GM18508 (cell line): ENCODE data around the gene NPHP3.
A peak's percentile ranks its signal among the peaks of the same experiment; 100 is the strongest.

Source experiments
- ATAC-seq: cut with Tn5 transposase; IDR thresholded peaks from one replicate; pipeline ENCODE4 v1.9.1; 2021; ENCODE audit warnings: moderate number of reproducible peaks; ENCODE audit not compliant: insufficient read depth, unreplicated experiment

Gene NPHP3

DNA sequence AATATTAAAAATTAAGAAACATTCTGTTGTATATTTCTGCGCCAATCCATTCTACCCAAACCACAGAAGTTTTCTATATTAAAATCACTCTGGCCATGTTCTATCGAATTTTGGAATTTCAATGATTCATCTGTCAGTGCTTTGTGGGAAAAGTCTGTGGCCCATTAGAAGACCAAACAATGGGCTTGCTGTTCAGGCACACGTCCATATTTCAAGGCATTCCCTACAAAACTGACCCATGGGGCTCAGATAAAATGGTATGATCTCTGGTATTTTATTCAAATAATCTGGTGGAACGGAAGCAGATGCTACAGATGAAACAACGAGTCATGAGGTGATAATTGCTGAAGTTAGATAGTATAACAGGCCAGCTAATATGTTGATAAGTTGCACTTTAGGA is 12.4 kb downstream of the NPHP3 start:
- no peak for ATAC-seq

GRCh38 chr3:132703733-132704132 is 18.5 kb downstream of the NPHP3 start:
- ATAC-seq = no peak

GRCh38 chr3:132695422-132695821 is 26.8 kb downstream of the NPHP3 start:
- ATAC-seq = no peak

GRCh38 chr3:132694991-132695390 is 27.2 kb downstream of the NPHP3 start:
- no peak for ATAC-seq

DNA sequence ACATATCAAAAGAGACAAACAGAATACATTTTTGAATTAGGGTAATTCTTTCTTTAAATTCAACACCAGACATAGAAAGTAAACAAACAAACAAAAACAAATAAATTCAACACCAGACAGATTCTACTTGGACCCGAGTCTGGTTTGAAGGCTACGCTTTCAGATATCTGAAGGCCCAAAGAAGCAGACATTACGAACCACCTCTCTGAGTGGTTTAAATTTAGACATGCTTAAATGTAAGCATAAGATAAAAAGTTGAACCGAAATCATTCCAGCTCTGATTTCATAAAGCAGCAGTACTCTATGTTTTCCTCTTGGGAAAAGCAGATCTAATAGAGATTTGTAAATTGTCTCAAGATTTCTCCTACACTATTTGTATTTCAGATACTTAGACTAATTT is 32.2 kb downstream of the NPHP3 start:
- ATAC-seq = no peak

DNA sequence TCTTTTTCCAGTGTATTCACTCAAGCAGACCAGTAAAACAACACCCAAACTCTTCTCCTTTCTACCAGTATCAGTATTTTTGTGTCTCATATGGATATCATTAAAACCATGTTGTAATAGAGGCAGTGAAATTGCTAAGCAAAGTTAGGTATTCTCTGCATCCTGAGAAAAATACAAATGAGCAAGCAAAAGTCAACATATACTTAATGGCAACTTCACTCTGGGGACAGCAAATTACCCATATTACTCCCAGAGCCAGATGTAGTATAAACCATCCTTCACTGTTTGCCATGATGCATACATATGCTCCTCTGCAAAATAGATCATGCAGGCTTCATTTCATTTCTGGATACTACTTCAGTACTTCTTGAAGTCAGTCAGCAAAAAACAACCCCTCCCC is 40.0 kb downstream of the NPHP3 start:
- no peak for ATAC-seq

- ATAC-seq = no peak
These were observed 40.8 kb downstream of the NPHP3 start for GRCh38 chr3:132681421-132681820.

DNA sequence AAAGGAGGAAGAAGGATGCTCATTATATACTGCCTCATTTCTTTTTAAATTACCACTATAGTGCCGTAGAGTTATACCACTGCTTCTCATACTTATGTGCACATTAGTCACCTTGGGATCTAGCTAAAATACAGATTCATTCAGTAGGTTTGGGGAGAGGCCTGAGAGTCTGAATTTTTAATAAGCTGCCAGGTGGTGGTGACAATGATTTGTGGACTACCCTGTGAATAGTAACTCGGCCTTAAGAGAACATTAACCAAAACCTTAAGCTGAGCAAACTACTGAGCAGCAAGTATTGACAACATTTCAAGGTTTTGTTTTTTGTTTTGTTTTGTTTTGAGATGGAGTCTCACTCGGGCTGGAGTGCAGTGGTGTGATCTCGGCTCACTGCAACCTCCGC is 42.3 kb downstream of the NPHP3 start:
- no peak for ATAC-seq

- no peak for ATAC-seq
These were observed 46.8 kb downstream of the NPHP3 start for GRCh38 chr3:132675408-132675807.

DNA sequence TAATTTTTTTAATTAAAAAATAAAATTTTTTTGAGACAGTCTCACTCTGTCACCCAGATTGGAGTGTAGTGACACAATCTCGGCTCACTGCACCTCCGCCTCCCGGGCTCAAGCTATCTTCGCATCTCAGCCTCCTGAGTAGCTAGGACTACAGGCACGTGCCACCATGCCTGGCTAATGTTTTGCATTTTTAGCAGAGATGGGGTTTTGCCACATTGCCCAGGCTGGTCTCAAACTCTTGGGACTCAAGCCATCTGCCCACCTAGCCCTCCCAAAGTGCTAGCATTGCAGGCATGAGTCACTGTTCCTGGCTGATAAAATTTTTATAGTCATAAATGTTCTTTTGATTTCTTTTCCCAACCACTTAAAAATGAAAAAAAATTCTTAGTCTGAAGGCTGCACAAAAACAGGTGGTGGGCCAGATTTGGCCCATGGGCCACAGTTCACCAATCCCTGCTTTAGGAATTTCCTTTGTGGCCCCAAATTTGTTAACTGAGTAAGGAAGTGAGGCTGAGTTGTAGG is 52.9 kb downstream of the NPHP3 start:
- ATAC-seq = no peak

DNA sequence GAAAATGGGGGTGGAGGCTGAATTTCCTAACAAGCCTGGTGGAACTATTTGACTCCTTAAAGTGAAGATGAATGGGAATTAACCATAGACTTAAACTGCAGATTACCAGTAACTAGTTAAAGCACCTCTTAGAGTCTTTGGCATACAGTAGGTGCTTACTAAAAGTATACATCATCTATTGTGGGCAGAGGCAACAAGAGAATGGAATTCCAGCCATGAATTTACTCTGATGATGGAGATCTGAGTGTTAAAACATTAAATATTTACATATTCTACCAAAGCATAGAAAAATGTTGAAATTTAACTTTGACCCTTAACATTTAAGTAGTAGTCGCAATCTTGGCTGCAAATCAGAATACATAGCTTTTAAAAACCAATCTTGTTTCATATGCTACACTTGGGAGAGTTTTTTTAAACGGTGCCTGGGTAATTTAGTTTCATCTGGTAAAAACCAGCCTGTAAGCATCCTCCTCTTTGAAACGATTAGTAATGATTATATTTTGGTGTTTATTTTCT is 56.9 kb downstream of the NPHP3 start:
- no peak for ATAC-seq

GRCh38 chr3:132662212-132662611 is 60.0 kb downstream of the NPHP3 start:
- ATAC-seq = no peak

DNA sequence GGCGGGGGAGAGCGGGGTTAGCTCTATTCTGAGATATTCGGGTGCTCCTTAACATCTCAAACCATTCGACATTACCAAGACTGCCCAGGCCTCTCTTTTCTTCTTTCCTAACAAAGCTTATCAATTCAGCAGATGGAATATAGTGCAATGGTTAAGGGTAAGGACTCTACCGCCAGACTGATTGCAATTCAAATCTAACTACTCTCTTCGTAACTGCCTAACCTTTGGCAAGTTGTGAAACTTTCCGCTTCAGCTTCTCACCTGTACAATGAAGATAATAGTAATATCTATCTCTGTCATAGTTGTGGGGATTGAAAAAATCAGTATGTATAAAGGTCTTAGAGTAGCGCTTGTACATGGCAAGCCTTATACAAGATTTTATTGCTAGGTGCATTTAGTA is 61.1 kb downstream of the NPHP3 start:
- ATAC-seq = no peak

GRCh38 chr3:132660811-132661070 is 61.5 kb downstream of the NPHP3 start:
- no peak for ATAC-seq

- peak; percentile 32 for ATAC-seq
These were observed 62.0 kb downstream of the NPHP3 start, which contains the start of gene UBA5 for GRCh38 chr3:132660052-132660810. TSS of gene UBA5 (plus strand) at chr3:132660329. CDS start at chr3:132660538, 209 bp downstream.

- ATAC-seq = peak; percentile 43
These were observed 62.7 kb downstream of the NPHP3 start, which contains the start of gene ACAD11 for GRCh38 chr3:132659365-132660051. TSS of gene ACAD11 (minus strand) at chr3:132659809. CDS start at chr3:132659751, 58 bp downstream.

DNA sequence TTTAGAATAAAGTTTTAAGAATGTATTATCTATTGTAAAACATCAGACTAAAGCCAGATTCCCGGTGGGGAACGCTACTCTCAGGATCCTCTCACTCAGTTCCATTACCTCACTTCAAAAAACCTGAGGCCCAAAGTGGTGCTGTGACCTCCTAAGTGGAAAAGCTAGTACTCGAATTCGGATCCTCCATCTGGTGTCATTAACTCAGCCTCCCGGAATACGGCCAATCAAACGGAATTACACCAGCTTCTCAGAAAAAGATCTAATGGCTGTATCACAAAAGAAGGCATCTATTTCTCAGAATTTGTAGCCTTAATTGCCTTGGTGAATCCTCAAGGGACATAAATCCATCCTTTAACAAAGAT is 63.2 kb downstream of the NPHP3 start:
- ATAC-seq = peak; percentile 19

- no peak for ATAC-seq
These were observed 64.1 kb downstream of the NPHP3 start for GRCh38 chr3:132657869-132658747.

DNA sequence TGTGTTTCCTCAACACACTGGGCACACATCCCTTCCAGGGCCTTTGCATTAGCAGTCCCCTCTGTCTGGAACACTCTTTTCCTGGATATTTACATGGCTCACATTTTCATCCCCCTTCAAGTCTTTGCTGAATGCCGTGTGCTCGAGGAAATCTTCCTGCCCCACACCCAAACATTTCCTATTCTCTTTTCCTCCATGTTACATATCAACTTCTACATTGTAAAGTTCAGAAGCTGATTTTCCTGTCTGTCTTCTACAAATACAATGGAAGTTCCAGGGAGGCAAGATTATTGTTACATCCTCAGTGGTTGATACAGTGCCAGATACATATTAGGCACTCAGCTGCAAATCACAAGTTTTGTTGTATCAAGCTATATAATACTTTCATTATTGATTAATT is 66.7 kb downstream of the NPHP3 start:
- no peak for ATAC-seq

DNA sequence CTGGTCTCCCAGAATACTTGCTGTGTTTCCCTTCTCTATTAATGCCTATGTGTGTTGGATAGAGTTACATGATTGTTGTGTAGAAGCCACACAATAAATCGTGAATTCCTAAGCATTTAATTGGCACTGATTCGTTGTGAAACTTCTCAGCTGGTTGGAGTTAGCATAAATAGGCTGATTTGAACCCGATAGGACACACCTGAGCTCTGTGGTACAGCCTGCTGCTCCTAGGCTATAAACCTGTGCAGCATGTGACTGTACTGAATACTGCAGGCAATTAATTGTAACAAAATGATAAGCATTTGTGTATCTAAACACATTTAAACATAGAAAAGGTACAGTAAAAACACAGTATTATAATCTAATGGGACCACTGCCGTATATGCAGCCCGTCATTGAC is 67.5 kb downstream of the NPHP3 start:
- no peak for ATAC-seq

- ATAC-seq = no peak
These were observed 68.0 kb downstream of the NPHP3 start for GRCh38 chr3:132654190-132654589.
